Stimulated activated CD8-positive, alpha-beta memory T cell treated with anti-CD3 and anti-CD28 coated beads, Interleukin-15, amount 100 ng/mL, for 24 hours (primary cell): ENCODE data around the gene LHX3.
A peak's percentile ranks its signal among the peaks of the same experiment; 100 is the strongest.

Experiments
- DNase-seq: peaks from one replicate; pipeline ENCODE4 v3.0.0-alpha.2; 2020; ENCODE audit warnings: low read depth

Gene LHX3

DNA sequence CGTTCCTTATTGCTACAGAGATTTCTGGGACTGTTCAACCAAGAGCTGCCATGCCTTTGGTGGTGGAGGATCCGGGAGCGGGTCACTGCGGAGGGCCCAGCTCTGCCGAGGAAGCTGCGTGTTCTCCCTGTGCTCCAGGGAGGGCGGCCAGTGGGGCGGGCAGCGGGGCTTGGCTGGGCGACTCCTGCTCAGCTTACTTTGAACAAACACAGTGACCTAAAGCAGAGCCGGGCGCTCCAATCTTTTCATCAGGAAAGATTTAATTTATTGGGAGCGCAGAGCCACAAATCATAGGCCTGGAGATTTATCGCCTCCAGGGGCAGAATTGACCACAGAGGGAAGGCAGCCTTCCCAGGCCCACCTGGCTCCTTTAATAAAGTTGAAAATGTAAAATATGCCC is 27.7 kb downstream of the LHX3 start:
- no peak for DNase-seq

DNA sequence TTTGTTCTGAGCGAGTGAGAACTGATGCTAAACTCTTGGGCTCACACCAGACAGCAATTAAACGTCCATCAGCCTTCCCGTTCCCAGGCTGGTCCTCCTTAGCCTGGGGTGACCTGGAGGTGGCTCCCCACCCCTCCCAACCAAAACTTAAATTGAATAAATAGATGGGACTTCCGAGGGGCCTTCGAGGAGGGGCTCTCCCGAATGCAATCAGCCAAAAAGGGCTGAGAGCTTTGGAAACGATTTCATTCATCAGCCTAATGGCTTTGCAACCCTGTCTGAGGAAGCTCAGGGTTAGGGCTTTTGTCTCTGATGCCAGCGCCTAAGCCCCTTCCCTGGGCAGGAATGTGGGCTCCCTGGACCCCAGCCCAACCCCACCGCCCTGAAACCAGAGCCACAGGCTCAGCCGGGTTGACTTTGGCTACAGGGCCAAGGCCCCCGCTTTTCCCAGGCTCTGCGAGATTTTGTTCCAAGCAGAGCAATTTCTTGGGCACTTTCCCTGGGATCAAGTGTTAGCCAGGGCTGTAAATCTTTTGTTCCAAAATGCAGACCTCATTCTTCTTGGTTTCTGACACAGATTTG is 29.2 kb downstream of the LHX3 start:
- no peak for DNase-seq

DNA sequence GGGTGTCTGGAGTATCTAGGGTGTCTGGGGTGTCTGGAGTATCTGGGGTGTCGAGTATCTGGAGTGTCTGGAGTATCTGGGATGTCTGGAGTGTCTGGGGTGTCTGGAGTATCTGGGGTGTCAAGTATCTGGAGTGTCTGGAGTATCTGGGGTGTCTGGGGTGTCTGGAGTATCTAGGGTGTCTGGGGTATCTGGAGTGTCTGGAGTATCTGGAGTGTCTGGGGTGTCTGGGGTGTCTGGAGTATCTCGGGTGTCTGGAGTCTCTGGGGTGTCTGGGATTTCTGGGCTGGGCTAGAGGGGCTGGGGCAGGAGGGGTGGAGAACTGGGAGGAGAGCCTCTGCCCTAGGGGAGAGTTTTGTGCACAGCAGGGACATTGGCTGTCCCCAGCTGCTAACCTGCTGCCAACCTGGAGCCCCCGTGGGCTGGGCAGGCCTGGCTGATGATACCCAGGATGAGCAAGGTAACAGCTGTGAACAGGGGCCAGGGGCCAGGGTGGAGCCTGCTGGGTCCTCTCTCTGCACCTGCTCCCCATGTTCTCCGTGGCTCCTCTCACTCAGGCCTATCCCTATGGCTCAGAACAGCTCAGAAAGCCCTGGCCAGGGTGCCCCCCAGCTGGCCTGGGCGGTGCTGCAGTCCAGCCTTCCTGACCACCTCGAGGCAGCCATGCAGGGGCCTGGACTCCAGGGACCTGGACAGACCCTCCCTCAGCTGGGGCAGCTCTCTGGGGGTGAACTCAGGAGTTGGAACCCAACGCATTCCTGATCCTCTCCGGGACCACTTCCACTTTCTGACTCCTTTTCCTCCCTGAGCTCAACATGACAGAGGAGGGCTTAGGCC is 29.9 kb downstream of the LHX3 start:
- no peak for DNase-seq

DNA sequence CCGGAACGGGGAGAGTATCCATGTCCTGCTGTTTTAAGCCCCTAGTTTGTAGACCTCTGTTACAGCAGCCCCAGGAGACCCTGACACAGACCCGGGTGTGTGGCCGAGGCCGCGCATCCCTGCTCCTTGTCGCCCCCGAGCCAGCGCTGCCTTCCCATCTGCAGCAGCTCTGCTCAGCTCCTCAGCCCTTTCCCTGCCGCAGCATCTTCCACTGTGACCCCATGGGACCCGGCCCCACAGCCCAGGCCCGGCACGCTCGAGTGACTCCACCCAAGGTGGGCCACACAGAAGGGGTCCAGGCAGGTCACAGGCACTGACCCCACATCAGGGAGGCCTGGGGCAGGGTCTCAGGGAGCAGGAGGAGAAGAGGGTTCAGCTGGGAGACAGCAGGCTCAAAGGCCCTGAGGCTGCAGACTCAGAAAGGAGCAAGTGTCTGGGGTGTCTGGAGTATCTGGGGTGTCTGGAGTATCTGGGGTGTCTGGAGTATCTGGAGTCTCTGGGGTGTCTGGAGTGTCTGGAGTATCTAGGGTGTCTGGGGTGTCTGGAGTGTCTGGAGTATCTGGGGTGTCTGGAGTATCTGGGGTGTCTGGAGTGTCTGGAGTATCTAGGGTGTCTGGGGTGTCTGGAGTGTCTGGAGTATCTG is 31.2 kb downstream of the LHX3 start:
- no peak for DNase-seq

DNA sequence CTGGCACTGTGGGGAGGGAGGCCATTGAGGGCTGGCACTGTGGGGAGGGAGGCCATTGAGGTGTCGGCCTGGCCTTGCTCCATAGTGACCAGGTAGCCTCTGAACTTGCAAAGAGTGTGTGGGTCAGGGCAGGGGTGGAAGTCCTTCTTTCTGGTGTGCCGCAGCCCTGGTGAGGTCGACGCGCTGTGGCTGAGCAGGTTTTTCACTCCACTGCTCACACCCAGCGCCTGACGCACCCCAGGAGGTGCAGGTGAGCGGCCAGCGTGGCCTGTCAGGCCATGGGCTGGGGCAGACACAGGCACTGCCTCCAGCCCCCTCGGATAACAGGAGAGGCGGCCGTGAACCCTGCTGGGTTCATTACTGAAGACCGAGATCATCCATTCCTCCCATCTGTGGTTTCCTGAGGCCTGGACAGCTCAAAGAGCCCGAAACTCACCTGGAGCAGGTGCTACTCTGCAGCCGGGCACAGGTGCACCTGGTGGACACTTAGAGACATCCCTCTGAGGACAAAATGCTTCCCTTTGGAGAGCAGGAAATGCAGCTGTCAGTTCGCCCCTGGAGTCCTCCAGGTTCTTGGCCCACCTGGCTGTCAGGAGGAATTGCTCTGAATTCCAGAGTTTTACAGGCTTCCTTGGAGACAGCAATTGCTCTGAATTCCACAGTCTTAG is 32.4 kb downstream of the LHX3 start:
- DNase-seq, result no peak

DNA sequence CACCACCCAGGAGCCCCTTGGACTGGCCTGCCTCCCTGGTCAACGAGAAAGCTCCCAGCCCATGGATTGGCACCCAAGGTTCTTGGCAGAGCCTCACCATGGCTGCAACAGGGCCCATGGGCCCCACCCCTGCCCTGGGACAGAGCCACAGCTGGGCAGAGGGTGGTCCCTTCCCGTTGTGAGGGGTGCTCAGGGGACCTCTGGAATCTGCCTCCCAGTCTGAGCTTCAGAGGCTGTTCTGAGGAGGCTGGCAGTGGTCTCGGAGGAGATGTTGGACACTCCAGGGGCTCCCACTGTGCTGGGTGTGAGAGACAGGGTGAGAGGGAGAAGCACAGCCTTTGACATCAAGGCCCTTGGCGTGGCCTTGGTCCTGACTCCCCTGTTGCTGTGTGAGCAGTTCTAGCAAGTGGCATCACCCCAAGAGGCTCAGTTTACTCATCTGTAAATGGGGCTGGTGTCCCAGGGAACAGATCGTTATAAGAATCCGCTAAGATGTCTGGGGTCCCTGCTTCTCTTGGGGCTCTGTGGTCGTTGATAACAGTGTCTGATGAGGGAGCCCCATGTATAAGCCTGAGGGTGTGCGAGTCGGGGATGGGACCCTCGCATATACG is 33.0 kb downstream of the LHX3 start:
- DNase-seq, result no peak

DNA sequence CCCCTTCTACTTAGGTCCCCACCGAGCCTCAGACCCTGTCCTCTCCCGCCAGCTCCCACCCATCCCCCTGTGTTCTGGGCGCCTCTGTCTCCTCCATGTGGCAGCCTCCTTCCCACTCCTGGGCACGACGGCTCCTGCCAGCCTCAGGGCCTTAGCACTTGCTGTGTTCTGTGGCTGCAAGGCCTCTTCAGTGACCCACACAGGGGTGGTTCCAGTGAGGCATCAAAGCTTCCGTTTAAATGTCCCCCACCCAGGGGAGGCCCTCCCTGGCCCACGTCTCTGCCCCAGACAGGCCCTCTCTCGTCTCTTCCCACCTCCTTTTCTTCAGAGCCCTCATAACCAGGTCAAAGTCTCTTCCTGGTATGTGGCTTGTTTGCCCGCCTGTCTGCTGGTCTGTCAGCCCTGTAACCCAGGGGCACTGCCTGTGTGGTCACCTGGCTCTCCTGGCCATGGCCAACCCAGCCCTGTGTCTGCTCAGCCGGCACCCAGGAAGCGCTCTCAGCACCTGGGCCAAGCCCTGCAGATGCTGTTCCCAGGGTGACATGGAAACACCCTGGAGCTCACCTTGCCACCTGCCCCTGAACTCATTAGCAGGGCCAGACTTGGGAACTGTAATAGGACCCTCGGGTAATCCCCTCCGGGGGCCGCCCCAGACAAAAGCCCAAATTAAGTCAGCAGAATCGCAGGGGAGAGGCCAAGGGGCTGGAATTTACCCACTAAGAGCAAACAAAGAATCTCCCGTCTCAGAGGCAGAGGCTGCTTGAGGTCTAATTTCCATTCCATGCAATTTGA is 33.7 kb downstream of the LHX3 start:
- no peak for DNase-seq

DNA sequence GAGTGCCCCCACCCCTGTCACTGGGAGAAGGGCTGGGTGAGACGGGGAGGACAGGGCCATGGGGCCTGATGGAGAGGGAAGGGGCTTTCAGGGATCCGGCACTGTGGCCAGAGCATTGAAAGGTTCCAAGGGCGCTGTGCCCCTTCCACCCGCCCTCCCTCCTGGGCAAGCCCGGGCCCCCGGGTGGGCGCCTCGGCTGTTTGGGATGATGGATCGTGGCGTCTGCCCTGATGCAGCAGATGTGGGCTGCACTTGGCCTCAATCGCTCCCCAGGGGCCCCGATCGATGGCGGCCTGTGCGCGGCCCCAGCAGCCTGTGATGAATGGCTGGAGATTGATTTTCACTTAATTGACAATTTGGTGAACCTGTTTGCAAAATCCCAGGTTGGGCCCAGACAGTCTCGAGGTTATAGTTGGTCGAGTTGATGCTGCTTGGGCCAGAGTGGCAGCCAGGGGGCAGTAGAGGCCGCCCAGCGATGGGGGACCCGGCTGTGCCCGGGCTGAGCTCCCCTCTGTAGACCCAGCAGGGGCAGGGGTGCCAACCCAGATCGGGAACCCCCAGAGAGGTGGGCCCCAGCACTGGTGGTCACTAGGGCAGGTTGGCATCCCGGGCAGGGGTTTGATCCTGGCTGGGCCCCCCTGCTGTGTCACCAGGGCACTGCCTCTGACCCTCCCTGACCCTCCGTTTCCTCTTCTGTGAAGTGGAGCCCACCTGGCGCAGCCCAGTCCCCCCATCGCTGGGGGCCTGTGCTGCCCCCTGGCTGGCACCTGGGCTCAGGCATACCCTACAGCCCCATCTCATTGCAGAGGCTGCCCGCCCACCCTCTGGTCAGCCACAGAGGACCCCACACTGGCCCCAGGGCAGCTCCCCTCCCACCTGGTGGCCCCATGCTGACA is 34.7 kb downstream of the LHX3 start:
- DNase-seq, result peak; percentile 24

DNA sequence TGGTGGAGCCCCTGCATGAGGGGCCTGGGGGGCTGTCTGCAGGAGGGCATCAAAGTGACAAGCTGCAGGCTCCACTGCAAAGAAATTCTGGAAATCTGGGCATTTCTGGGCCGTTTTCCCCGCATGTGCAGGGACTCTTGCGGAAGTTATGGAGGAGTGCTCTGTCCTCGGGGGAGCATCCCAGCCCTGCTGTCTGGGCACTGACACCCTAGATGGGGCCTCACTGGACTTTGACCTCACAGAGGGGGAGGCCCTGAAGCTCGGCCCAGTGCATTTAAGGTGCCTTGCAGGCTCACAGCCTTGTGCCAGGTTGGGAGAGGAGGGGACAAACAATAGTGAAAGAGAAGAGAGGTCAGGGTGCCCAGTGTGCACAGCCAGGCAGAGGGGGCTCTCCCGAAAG is 35.4 kb downstream of the LHX3 start:
- no peak for DNase-seq

DNA sequence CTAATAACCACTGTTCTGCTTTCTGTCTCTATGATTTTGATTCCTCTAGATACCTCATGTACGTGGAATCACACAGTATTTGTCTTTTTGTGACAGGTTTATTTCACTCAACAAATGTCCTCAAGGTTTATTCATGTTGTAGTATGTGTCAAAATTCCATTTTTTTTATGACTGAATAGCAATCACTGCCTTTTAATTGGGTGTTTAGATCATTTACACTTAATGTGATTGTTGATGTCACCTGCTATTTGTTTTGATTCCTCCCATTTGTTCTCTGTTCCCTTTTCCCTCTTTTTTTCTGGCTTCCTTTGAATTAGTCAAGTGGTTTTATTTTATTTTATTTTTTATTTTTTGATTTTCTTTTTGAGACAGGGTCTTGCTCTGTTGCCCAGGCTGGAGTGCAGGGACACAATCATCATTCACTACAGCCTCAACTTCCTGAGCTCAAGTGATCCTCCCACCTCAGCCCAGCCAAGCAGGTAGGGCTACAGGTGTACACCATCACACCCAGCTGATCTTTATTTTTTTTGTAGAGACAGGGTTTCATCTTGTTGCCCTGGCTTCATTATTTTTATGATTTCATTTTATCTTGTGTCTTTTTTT is 41.6 kb downstream of the LHX3 start:
- no peak for DNase-seq

DNA sequence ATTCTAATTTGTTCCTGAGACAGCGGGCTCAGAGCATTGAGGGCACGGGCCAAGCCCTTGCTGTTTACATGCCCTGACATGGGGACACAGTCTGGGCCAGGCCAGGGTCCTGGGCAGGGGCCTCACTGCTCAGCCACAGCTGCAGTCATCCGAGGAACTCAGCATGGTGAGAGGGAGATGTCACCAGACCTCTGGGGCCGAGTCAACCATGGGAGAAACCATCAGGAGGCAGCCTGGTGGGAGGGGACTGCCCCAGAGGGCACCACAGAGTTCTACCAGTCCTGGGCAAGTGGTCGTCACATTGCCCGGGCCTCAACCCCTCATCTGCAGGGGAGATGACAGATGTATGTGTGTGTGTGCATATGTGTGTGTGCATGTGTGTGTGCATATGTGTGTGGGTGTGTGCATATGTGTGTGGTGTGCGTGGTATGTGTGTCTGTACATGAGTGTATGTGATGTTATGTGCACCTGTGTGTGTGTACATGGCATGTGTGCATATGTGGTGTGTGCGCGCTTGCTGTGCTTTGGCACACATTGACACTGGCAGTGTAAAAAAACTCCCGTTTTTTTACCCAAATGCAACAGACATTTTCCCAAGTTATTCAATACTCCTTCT is 43.8 kb downstream of the LHX3 start:
- DNase-seq, result no peak

DNA sequence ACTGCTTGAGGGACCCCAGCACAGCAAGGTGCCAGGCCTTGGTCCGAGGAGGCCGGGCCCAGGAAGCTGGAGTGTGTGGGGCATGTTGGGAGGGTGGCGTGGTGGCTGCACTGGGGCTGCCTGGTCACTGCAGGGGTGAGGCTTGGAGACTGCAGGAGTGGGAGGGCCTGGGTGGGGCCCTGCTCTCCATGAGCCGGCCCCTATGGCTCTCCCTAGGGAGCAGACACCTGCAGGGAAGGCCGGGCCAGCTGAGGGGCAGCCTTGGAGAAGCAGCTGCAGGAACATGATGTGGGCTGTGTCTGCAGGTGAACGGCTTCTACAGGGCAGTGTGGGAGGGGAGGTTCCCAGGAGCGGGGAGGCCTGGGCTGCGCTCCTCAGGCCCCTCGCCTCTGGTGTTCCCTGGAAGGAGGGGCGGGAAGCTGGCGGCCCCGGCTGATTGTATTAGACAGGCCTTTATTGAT is 44.5 kb downstream of the LHX3 start:
- no peak for DNase-seq

DNA sequence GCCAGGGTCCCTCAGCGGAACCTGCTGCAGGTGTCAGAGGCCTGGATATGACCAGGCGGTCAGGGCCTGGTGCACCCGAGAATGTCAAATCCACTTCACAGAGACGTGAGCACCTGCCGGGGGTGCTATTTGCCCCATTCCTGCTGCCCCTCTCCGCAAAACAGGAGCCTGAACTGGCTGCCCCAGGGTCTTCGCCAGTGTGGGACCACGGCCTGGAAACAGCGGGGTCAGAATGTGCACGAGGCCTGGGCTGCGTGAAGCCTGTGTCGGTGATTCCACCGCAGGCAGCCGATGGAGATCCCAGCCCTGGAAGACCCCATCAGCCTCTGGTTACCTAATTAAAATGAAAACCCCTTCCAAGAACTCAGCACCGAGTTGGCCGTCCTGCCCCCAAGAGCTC is 45.1 kb downstream of the LHX3 start:
- no peak for DNase-seq

DNA sequence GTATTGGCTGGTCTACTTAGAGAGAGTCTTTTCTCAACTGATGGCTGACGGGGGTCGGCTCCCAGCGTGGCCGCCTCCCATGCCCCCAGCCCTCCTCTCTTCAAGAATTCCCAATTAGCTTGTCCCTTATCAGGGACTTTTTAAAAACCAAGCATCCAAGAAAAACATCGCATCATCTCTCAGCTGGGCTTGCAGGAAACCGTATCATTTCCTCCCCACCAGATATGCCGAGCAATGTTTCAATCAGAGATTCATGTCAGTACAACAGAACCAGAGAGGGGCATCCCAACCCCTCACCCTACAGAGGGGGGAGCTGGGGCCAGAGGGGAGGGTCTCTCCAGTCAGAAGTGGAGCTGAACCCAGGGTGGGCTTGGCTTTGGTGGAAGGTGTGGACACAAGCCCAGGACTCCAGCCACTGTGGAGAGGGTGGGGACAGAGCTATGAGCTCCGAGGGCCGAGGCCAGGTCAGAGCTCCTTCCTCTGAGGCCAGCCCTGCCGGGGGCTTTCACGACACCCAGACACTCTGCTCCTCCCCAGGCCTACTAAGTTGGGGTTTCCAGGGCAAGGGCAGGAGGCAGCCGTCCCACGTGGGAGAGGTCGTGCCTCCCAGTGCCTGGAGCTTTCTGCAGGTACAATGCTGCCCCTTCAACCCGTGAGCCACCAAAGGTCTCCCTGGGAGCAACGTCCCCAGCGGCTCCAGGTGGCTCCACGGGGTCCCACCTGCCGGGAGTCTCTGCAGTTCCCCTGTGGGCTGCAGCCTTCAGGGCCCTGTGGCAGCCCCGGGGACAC is 47.3 kb downstream of the LHX3 start:
- DNase-seq, result no peak

DNA sequence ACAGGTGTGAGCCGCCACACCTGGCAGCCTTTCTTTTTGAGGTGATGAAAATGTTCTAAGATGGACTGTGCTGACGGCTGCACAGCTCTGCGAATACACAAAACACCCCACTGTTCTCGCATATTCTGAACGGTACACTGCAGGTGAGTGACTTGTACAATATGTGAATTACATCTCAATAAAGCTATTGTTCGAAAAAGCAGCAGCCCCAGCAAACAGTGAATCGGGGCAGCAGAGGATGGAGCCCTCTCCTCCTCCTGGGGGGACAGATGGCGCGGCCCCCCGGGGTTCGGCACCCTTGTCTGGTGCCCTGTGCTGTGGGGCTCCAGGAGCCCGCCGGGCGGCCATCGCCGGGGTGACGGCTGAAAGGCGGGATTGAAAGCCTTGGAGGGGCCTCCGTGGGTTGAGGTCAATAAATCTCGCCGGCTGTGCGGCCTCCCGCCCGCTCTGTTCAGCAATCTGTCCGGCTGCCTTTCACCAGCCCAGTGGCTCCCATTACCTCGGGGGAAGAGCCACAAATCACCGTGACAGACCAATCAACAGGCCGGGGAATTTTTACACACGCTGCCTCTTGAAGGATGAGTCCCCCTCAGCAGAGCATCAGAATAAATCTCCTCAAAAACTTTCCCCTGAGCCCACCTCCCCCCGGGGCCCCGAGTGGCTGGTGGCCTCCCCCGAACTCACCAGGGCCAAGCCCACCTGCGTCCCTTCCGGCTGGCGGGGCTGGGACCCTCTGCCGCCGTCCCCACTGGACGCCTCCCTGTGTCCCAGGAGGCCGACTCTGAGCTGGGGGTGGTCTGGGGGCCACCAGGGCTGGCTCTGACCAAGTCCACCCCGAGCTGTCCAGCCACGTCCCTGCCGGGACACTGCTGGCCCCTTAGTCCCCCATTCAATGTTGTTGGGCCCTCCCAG is 48.5 kb downstream of the LHX3 start:
- no peak for DNase-seq

DNA sequence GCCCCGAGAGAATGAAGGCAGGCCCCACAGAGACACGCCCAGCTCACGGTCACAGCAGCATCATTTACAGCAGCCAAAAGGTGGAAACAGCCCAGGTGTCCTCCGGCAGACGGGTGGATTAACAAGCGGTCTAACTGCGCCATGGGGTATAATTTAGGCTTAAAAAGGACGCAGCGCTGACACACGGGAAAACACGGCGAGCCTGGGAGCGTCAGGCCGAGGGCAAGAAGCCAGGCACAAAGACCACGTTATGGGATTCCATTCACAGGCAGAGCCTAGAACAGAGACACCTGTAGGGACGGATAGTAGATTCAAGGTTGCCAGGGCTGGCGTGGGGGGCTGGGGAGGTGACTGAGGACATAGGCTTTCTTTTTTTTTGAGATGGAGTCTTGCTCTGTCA is 49.4 kb downstream of the LHX3 start:
- DNase-seq, result no peak

DNA sequence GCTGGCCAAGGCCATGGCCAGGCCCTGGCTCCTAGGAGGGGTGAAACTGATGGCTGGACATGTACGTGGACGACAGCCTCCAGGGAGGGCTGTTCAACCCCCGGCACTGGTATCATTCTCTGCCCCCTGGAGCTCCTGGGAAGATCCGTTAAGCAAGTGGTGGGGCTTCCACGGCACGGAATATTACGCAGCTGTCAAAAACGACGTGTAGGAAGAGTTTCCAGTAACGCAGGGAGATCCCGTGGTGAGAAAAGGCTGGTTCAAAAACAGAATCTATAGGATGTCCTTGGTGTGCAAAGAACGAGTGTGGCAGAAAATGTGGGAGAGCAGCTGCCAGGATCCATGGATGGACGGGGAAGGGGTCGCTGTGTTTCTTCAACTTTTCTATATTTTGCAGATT is 50.0 kb downstream of the LHX3 start:
- DNase-seq, result no peak
